ENCODE results near the gene STIM2.

Gene STIM2

GRCh38 chr4:27040356-27040755, 179.7 kb downstream of the STIM2 start:
- H3K27me3 ChIP-seq (ENCODE audit: insufficient read depth, low read length, poor library complexity): no peaks in the 10 kb centered on the region
- TF ChIP-seq CTCF (IDR thresholded peaks at IDR 0.05; ENCODE audit: borderline replicate concordance, extremely low read depth, low read length, poor library complexity, severe bottlenecking) (no peak), EZH2 (IDR thresholded peaks at IDR 0.05; ENCODE audit: borderline replicate concordance, low read depth, low read length, severe bottlenecking) (no peak)
- no peak overlapping the region for H3K4me2 ChIP-seq (ENCODE audit: insufficient read depth, low read length)
- no peak overlapping the region for H3K27ac ChIP-seq (ENCODE audit: low read length)
- H2AFZ ChIP-seq (ENCODE audit: low read depth, low read length): no peak overlapping the region
- no peak overlapping the region for H3K4me3 ChIP-seq (ENCODE audit: low read depth in 1 of 2, low read length in 2 of 2)
- H3K4me1 ChIP-seq (ENCODE audit: insufficient read depth, low read length): no peaks in the 10 kb centered on the region
- H3K9me3 ChIP-seq (ENCODE audit: insufficient read depth, low read length, severe bottlenecking): peaks cover 5% of the 10 kb centered on the region
- ATAC-seq (ENCODE audit: insufficient read depth, low read depth) (no peak), DNase-seq (no peak)
- H4K20me1 ChIP-seq (ENCODE audit: insufficient read depth, low read length): no peaks in the 10 kb centered on the region
- no peaks in the 10 kb centered on the region for H3K36me3 ChIP-seq (ENCODE audit: insufficient read depth, low read length)
- no peaks in the 10 kb centered on the region for H3K79me2 ChIP-seq (ENCODE audit: insufficient read depth, low read length)
- no peak overlapping the region for H3K9ac ChIP-seq (ENCODE audit: low read depth, low read length)

GRCh38 chr4:27042411-27042810, 181.8 kb downstream of the STIM2 start:
- H3K27me3 ChIP-seq (ENCODE audit: insufficient read depth, low read length, poor library complexity): no peaks in the 10 kb centered on the region
- H3K4me3 ChIP-seq (ENCODE audit: low read depth in 1 of 2, low read length in 2 of 2): no peak overlapping the region
- no peaks in the 10 kb centered on the region for H4K20me1 ChIP-seq (ENCODE audit: insufficient read depth, low read length)
- ATAC-seq (ENCODE audit: insufficient read depth, low read depth) (no peak), DNase-seq (no peak)
- no peaks in the 10 kb centered on the region for H3K4me1 ChIP-seq (ENCODE audit: insufficient read depth, low read length)
- TF ChIP-seq EZH2 (IDR thresholded peaks at IDR 0.05; ENCODE audit: borderline replicate concordance, low read depth, low read length, severe bottlenecking) (no peak), CTCF (IDR thresholded peaks at IDR 0.05; ENCODE audit: borderline replicate concordance, extremely low read depth, low read length, poor library complexity, severe bottlenecking) (no peak)
- no peak overlapping the region for H3K9ac ChIP-seq (ENCODE audit: low read depth, low read length)
- no peak overlapping the region for H3K27ac ChIP-seq (ENCODE audit: low read length)
- no peak overlapping the region for H2AFZ ChIP-seq (ENCODE audit: low read depth, low read length)
- no peaks in the 10 kb centered on the region for H3K36me3 ChIP-seq (ENCODE audit: insufficient read depth, low read length)
- H3K79me2 ChIP-seq (ENCODE audit: insufficient read depth, low read length): no peaks in the 10 kb centered on the region
- peaks cover 5% of the 10 kb centered on the region for H3K9me3 ChIP-seq (ENCODE audit: insufficient read depth, low read length, severe bottlenecking)
- H3K4me2 ChIP-seq (ENCODE audit: insufficient read depth, low read length): no peak overlapping the region

- Histone ChIP-seq H3K36me3 (ENCODE audit: insufficient read depth, low read length) (no peaks in the 10 kb centered on the region), H3K79me2 (ENCODE audit: insufficient read depth, low read length) (no peaks in the 10 kb centered on the region), H4K20me1 (ENCODE audit: insufficient read depth, low read length) (no peaks in the 10 kb centered on the region), H3K4me3 (ENCODE audit: low read depth in 1 of 2, low read length in 2 of 2) (no peak overlapping the region), H3K27me3 (ENCODE audit: insufficient read depth, low read length, poor library complexity) (no peaks in the 10 kb centered on the region), H3K9ac (ENCODE audit: low read depth, low read length) (no peak overlapping the region), H3K9me3 (ENCODE audit: insufficient read depth, low read length, severe bottlenecking) (peaks cover 5% of the 10 kb centered on the region), H3K27ac (ENCODE audit: low read length) (no peak overlapping the region), H3K4me2 (ENCODE audit: insufficient read depth, low read length) (no peak overlapping the region), H3K4me1 (ENCODE audit: insufficient read depth, low read length) (no peaks in the 10 kb centered on the region), H2AFZ (ENCODE audit: low read depth, low read length) (no peak overlapping the region)
- DNase-seq: no peak
- ATAC-seq (ENCODE audit: insufficient read depth, low read depth): no peak
- TF ChIP-seq CTCF (IDR thresholded peaks at IDR 0.05; ENCODE audit: borderline replicate concordance, extremely low read depth, low read length, poor library complexity, severe bottlenecking): no peak
- TF ChIP-seq EZH2 (IDR thresholded peaks at IDR 0.05; ENCODE audit: borderline replicate concordance, low read depth, low read length, severe bottlenecking): no peak
Observed at GRCh38 chr4:27043200-27043599, 182.6 kb downstream of the STIM2 start.

- Histone ChIP-seq H3K4me2 (ENCODE audit: insufficient read depth, low read length) (no peak overlapping the region), H3K27me3 (ENCODE audit: insufficient read depth, low read length, poor library complexity) (peaks cover 15% of the 10 kb centered on the region), H4K20me1 (ENCODE audit: insufficient read depth, low read length) (no peaks in the 10 kb centered on the region), H3K36me3 (ENCODE audit: insufficient read depth, low read length) (no peaks in the 10 kb centered on the region), H3K27ac (ENCODE audit: low read length) (no peak overlapping the region), H3K4me1 (ENCODE audit: insufficient read depth, low read length) (no peaks in the 10 kb centered on the region; the same call in 1 of the 2 replicates), H3K9me3 (ENCODE audit: insufficient read depth, low read length, severe bottlenecking) (peaks cover 5% of the 10 kb centered on the region), H3K4me3 (ENCODE audit: low read depth in 1 of 2, low read length in 2 of 2) (no peak overlapping the region), H3K79me2 (ENCODE audit: insufficient read depth, low read length) (no peaks in the 10 kb centered on the region), H2AFZ (ENCODE audit: low read depth, low read length) (no peak overlapping the region), H3K9ac (ENCODE audit: low read depth, low read length) (no peak overlapping the region)
- ATAC-seq (ENCODE audit: insufficient read depth, low read depth): no peak
- DNase-seq: no peak
- no peak for TF ChIP-seq EZH2 (IDR thresholded peaks at IDR 0.05; ENCODE audit: borderline replicate concordance, low read depth, low read length, severe bottlenecking)
- TF ChIP-seq CTCF (IDR thresholded peaks at IDR 0.05; ENCODE audit: borderline replicate concordance, extremely low read depth, low read length, poor library complexity, severe bottlenecking): no peak
Observed at GRCh38 chr4:27046851-27047250, 186.2 kb downstream of the STIM2 start.

Data from DND-41 (cell line).